Gastroesophageal sphincter (tissue), 3 donors: ENCODE measurements around the gene PDX1.

Source experiments
- EP300 ChIP-seq: sonication (generic); formaldehyde crosslinking; IDR thresholded peaks from one replicate; pipeline ENCODE4 v1.6.1; 2017; ENCODE audit warnings: antibody characterized with exemption, mild to moderate bottlenecking
- POLR2A ChIP-seq, 2 donors: fragments of 450-650 bp; IDR thresholded peaks; one replicate each; pipeline ENCODE4 v1.6.1; 2017; ENCODE audit warnings: antibody characterized with exemption in 2 of 2, mild to moderate bottlenecking in 2 of 2, moderate library complexity in 1 of 2
- POLR2AphosphoS5 ChIP-seq: sonication (generic); formaldehyde crosslinking; IDR thresholded peaks from one replicate; pipeline ENCODE4 v1.6.1; 2017; ENCODE audit warnings: antibody characterized with exemption
- TF ChIP-seq, protein P1 (sequence below), 4 experiments: fragments of 200-600 bp in 2 of 4; fragments of 450-650 bp in 2 of 4; sonication (generic) in 1 of 4; IDR thresholded peaks; one replicate each; pipeline ENCODE4 v1.5.1; 2017 to 2019; ENCODE audit warnings: antibody characterized with exemption in 4 of 4, mild to moderate bottlenecking in 2 of 4, moderate library complexity in 2 of 4

DNA sequence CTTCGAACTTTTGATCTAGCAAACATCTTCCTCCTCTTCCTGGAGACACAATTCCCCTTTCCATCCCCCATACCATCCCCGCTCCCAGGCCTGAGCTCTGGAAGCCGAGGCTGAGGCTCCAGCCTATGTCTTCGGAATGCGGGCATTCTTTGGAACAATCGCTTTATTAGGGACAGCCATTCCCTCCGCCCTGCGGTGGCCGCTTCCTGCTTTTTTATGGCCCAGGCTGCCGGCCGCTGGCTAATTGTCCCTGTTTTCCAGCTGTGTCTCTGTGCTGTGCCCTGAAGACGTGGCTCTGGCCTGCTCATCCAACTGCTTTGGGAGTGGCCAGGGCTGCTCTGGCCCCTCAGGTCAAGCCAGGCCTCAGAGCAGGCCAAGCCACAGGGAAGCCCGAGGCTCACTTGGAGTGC lies 51.4 kb downstream of the PDX1 start:
- no peak for TF ChIP-seq POLR2A (IDR thresholded peaks at IDR 0.05)
- TF ChIP-seq, protein P1, sequence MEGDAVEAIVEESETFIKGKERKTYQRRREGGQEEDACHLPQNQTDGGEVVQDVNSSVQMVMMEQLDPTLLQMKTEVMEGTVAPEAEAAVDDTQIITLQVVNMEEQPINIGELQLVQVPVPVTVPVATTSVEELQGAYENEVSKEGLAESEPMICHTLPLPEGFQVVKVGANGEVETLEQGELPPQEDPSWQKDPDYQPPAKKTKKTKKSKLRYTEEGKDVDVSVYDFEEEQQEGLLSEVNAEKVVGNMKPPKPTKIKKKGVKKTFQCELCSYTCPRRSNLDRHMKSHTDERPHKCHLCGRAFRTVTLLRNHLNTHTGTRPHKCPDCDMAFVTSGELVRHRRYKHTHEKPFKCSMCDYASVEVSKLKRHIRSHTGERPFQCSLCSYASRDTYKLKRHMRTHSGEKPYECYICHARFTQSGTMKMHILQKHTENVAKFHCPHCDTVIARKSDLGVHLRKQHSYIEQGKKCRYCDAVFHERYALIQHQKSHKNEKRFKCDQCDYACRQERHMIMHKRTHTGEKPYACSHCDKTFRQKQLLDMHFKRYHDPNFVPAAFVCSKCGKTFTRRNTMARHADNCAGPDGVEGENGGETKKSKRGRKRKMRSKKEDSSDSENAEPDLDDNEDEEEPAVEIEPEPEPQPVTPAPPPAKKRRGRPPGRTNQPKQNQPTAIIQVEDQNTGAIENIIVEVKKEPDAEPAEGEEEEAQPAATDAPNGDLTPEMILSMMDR (IDR thresholded peaks at IDR 0.05), result no peak
- TF ChIP-seq POLR2AphosphoS5, result no peak
- no peak for TF ChIP-seq EP300
